IMR-90 (cell line): ENCODE data around the gene ALX4. TPM values are rescaled to one million over a fixed set of nuclear protein-coding genes. Genes with fewer than 3 reads are reported as not detected.

Experiments used
- ATAC-seq: fragments of 200-7000 bp; cut with Tn5 transposase; 2 replicates; pipeline ENCODE4 v1.9.1; 2020; ENCODE audit warnings: low read depth, mild to moderate bottlenecking, moderate library complexity
- BruUV-seq: library from RNA; stranded (reverse); fragments of 400-500 nt; replicated peaks from 2 replicates; lab custom pipeline; 2021; lab: Mats Ljungman, UMichigan
- CTCF ChIA-PET: fragments of 300-600 bp; formaldehyde crosslinking; extraction: SDS; loops from one replicate; lab custom pipeline; 2021; ENCODE audit warnings: antibody characterized with exemption; lab: Yijun Ruan, JAX
- POLR2A ChIA-PET: fragments of 300-600 bp; sonication (Branson Sonifier 250); formaldehyde crosslinking; loops from one replicate; lab custom pipeline; 2022; ENCODE audit warnings: antibody characterized with exemption; ENCODE audit not compliant: unreplicated experiment; lab: Charles Lee
- DNase-seq: peaks from one replicate; pipeline ENCODE4 v3.0.0; 2013
- H2AFZ ChIP-seq: replicated peaks from 2 replicates; pipeline ENCODE3; 2013; ENCODE audit warnings: low read length, mild to moderate bottlenecking; ENCODE audit not compliant: poor library complexity
- H2AK5ac ChIP-seq: 2 replicates; pipeline ENCODE4 v1.6.1; 2013; ENCODE audit warnings: low read depth, low read length, inconsistent platforms
- H2AK9ac ChIP-seq: replicated peaks from 2 replicates; pipeline ENCODE3; 2013; ENCODE audit warnings: mild to moderate bottlenecking, low read depth, low read length, moderate library complexity; ENCODE audit not compliant: poor library complexity
- H2BK120ac ChIP-seq: 2 replicates; pipeline ENCODE4 v1.6.1; 2013; ENCODE audit warnings: low read depth, low read length, inconsistent platforms
- H2BK15ac ChIP-seq: 3 replicates; pipeline ENCODE4 v1.6.1; 2013; ENCODE audit warnings: low read depth, low read length, inconsistent platforms
- H2BK20ac ChIP-seq: 2 replicates; pipeline ENCODE4 v1.6.1; 2013; ENCODE audit warnings: low read depth, mild to moderate bottlenecking, inconsistent platforms, low read length, moderate library complexity
- H2BK5ac ChIP-seq: 2 replicates; pipeline ENCODE4 v1.6.1; 2013; ENCODE audit warnings: mild to moderate bottlenecking, low read depth, low read length, inconsistent platforms; ENCODE audit not compliant: poor library complexity, severe bottlenecking
- H3K14ac ChIP-seq: replicated peaks from 2 replicates; pipeline ENCODE4 v1.6.1; 2013; ENCODE audit warnings: low read depth, low read length, inconsistent platforms
- H3K18ac ChIP-seq: 2 replicates; pipeline ENCODE4 v1.6.1; 2013; ENCODE audit warnings: low read depth, low read length, control low read depth
- H3K23ac ChIP-seq: 2 replicates; pipeline ENCODE4 v1.6.1; 2013; ENCODE audit warnings: low read depth, low read length, inconsistent platforms
- H3K27ac ChIP-seq: 2 replicates; pipeline ENCODE4 v1.5.1; 2013; ENCODE audit warnings: mild to moderate bottlenecking, control low read depth, low read length; ENCODE audit not compliant: insufficient read depth
- H3K27me3 ChIP-seq: 2 replicates; pipeline ENCODE4 v1.6.1; 2013; ENCODE audit warnings: low read length; ENCODE audit not compliant: control insufficient read depth, insufficient read depth
- H3K36me3 ChIP-seq: 2 replicates; pipeline ENCODE4 v1.6.1; 2013; ENCODE audit warnings: low read length, mixed read lengths; ENCODE audit not compliant: control insufficient read depth, insufficient read depth
- H3K4ac ChIP-seq: 2 replicates; pipeline ENCODE4 v1.6.1; 2013; ENCODE audit warnings: low read depth, low read length, inconsistent platforms
- H3K4me1 ChIP-seq: 2 replicates; pipeline ENCODE4 v1.6.1; 2013; ENCODE audit warnings: low read length, mixed read lengths; ENCODE audit not compliant: control insufficient read depth, insufficient read depth
- H3K4me2 ChIP-seq: 2 replicates; pipeline ENCODE4 v1.6.1; 2013; ENCODE audit warnings: low read depth, mild to moderate bottlenecking, control low read depth, low read length, moderate library complexity
- H3K4me3 ChIP-seq: 2 replicates; pipeline ENCODE4 v1.5.1; 2013; ENCODE audit warnings: low read depth, mild to moderate bottlenecking, control low read depth, low read length, moderate library complexity; ENCODE audit not compliant: insufficient read depth
- H3K56ac ChIP-seq: 2 replicates; pipeline ENCODE4 v1.6.1; 2013; ENCODE audit warnings: low read length, inconsistent platforms; ENCODE audit not compliant: insufficient read depth; ENCODE audit errors: extremely low read depth
- H3K79me1 ChIP-seq, 2 experiments: 2 replicates each; pipeline ENCODE4 v1.6.1; 2013; ENCODE audit warnings: low read length in 2 of 2, inconsistent platforms in 1 of 2, low read depth in 1 of 2
- H3K9ac ChIP-seq: 2 replicates; pipeline ENCODE4 v1.6.1; 2013; ENCODE audit warnings: low read depth, low read length, control low read depth
- H3K9me1 ChIP-seq: 2 replicates; pipeline ENCODE4 v1.6.1; 2013; ENCODE audit warnings: low read length, inconsistent platforms; ENCODE audit not compliant: insufficient read depth
- H3K9me3 ChIP-seq: 2 replicates; pipeline ENCODE4 v1.6.1; 2013; ENCODE audit warnings: low read length; ENCODE audit not compliant: control insufficient read depth, insufficient read depth
- H4K20me1 ChIP-seq: 2 replicates; pipeline ENCODE4 v1.6.1; 2013; ENCODE audit warnings: low read length, inconsistent platforms; ENCODE audit not compliant: insufficient read depth
- H4K5ac ChIP-seq: 2 replicates; pipeline ENCODE4 v1.6.1; 2013; ENCODE audit warnings: mild to moderate bottlenecking, low read depth, low read length, control low read depth
- H4K8ac ChIP-seq, 2 experiments: 2 replicates each; pipeline ENCODE4 v1.6.1; 2013; ENCODE audit warnings: low read depth in 2 of 2, low read length in 2 of 2, control low read depth in 1 of 2, inconsistent platforms in 1 of 2
- H4K91ac ChIP-seq: 2 replicates; pipeline ENCODE4 v1.6.1; 2013; ENCODE audit warnings: low read depth, low read length, inconsistent platforms; ENCODE audit not compliant: insufficient read depth
- BHLHE40 ChIP-seq: fragments of 150-350 bp; IDR thresholded peaks from 2 replicates; pipeline ENCODE4 v1.6.1; 2016; ENCODE audit warnings: mild to moderate bottlenecking, low read depth, low read length
- CHD1 ChIP-seq: IDR thresholded peaks from 2 replicates; pipeline ENCODE4 v1.6.1; 2012; ENCODE audit warnings: low read depth, low read length, improper control_type of control experiment
- ELK1 ChIP-seq: fragments of 150-350 bp; IDR thresholded peaks from 2 replicates; pipeline ENCODE4 v1.6.1; 2016; ENCODE audit warnings: low read depth, mild to moderate bottlenecking, low read length, moderate library complexity, borderline replicate concordance
- MAZ ChIP-seq: IDR thresholded peaks from 2 replicates; pipeline ENCODE4 v1.6.1; 2012; ENCODE audit warnings: low read depth, mild to moderate bottlenecking, low read length, improper control_type of control experiment, moderate library complexity, borderline replicate concordance
- MXI1 ChIP-seq: IDR thresholded peaks from 2 replicates; pipeline ENCODE4 v1.6.1; 2012; ENCODE audit warnings: low read depth, mild to moderate bottlenecking, low read length, moderate library complexity, borderline replicate concordance
- RAD21 ChIP-seq: IDR thresholded peaks from 2 replicates; pipeline ENCODE4 v1.6.1; 2012; ENCODE audit warnings: low read length, improper control_type of control experiment
- WGBS, 2 experiments: methylation state at CpG; one replicate each; pipeline versions ENCODE4 v1.1.5 to v1.1.7; 2013; ENCODE audit warnings: missing lambda C conversion rate in 2 of 2; ENCODE audit not compliant: insufficient read length in 1 of 2; ENCODE audit errors: extremely low coverage in 2 of 2; 5-methylcytosine and 5-hydroxymethylcytosine counted together
- dilution Hi-C: fragments of 300-500 bp; cut with HindIII; formaldehyde crosslinking; loops from one replicate; pipeline ENCODE4 v1.14.3; 2018; ENCODE audit warnings: low sequenced_read_pairs; ENCODE audit not compliant: unreplicated experiment
- in situ Hi-C: fragments of 300-500 bp; cut with MboI; formaldehyde crosslinking; loops from 3 replicates; pipeline ENCODE4 v1.14.3; 2019; ENCODE audit warnings: low sequenced_read_pairs, inconsistent platforms, mixed read lengths
- intact Hi-C: fragments of 100-400 bp; cut with micrococcal nuclease; formaldehyde crosslinking; loops from 2 replicates; pipeline ENCODE4 v1.10.0; 2022
- polyA plus RNA-seq, 3 experiments: library from polyadenylated mRNA; depleted of rRNA; stranded (reverse); fragments of >200 nt; gene quantifications; 2 replicates each; pipeline ENCODE4 v1.2.3, GENCODE V29; 2012; ENCODE audit warnings: low replicate concordance in 1 of 3
- total RNA-seq: library from RNA; depleted of rRNA; stranded (reverse); fragments of >200 nt; gene quantifications from 2 replicates; pipeline ENCODE4 v1.2.3, GENCODE V29; 2012
- TF ChIP-seq, protein P1 (sequence below): conservative IDR thresholded peaks from 2 replicates; pipeline ENCODE4 v1.5.1; 2012; ENCODE audit warnings: mild to moderate bottlenecking, low read depth, low read length, improper control_type of control experiment

ALX4 gene
- total and polyA plus RNA-seq, 2 of the 4 experiments (the other 2 are of a cell fraction): not detected

GRCh38 chr11:44328138-44328660, 18.3 kb upstream of the ALX4 start:
- ATAC-seq: no peak
- H2BK20ac ChIP-seq: no peak overlapping the region
- ChIA-PET POLR2A (no interaction called here), CTCF (no interaction called here)
- H2AFZ ChIP-seq: no peak overlapping the region
- no peak overlapping the region for H2BK120ac ChIP-seq
- peaks cover 84% of the 10 kb centered on the region for H3K27me3 ChIP-seq
- in situ Hi-C loops (no loop called here), dilution Hi-C loops (no loop called here), intact Hi-C loops (no loop called here)
- no peaks in the 10 kb centered on the region for H3K79me1 ChIP-seq
- no peak overlapping the region for H3K56ac ChIP-seq
- no peak overlapping the region for H2AK9ac ChIP-seq
- no peaks in the 10 kb centered on the region for H3K9me1 ChIP-seq
- H3K23ac ChIP-seq: no peak overlapping the region
- H3K9me3 ChIP-seq: peaks cover 2% of the 10 kb centered on the region; the same call in 1 of the 2 replicates
- no peak overlapping the region for H4K5ac ChIP-seq
- H3K27ac ChIP-seq: no peak overlapping the region
- H2BK5ac ChIP-seq: no peak overlapping the region
- BruUV-seq: no TSS peak
- H4K20me1 ChIP-seq: no peaks in the 10 kb centered on the region
- WGBS, 2 experiments: no CpG with 5 or more reads among the region's 11 CpGs
- H3K4me1 ChIP-seq: no peaks in the 10 kb centered on the region
- H3K14ac ChIP-seq: no peak overlapping the region
- no peak overlapping the region for H4K91ac ChIP-seq
- no peak overlapping the region for H4K8ac ChIP-seq
- H3K4me3 ChIP-seq: no peak overlapping the region
- DNase-seq: no peak
- H3K18ac ChIP-seq: no peak overlapping the region
- H3K9ac ChIP-seq: no peak overlapping the region
- no peak overlapping the region for H2AK5ac ChIP-seq
- no peak overlapping the region for H2BK15ac ChIP-seq
- no peaks in the 10 kb centered on the region for H3K36me3 ChIP-seq
- H3K4ac ChIP-seq: no peak overlapping the region
- TF ChIP-seq ELK1: no peak
- no peak for TF ChIP-seq RAD21
- TF ChIP-seq, protein P1, sequence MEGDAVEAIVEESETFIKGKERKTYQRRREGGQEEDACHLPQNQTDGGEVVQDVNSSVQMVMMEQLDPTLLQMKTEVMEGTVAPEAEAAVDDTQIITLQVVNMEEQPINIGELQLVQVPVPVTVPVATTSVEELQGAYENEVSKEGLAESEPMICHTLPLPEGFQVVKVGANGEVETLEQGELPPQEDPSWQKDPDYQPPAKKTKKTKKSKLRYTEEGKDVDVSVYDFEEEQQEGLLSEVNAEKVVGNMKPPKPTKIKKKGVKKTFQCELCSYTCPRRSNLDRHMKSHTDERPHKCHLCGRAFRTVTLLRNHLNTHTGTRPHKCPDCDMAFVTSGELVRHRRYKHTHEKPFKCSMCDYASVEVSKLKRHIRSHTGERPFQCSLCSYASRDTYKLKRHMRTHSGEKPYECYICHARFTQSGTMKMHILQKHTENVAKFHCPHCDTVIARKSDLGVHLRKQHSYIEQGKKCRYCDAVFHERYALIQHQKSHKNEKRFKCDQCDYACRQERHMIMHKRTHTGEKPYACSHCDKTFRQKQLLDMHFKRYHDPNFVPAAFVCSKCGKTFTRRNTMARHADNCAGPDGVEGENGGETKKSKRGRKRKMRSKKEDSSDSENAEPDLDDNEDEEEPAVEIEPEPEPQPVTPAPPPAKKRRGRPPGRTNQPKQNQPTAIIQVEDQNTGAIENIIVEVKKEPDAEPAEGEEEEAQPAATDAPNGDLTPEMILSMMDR: no peak
- TF ChIP-seq MXI1: no peak
- no peak for TF ChIP-seq CHD1
- TF ChIP-seq MAZ: no peak
- no peak for TF ChIP-seq BHLHE40
- no peak overlapping the region for H3K4me2 ChIP-seq
